ENCODE results near the gene MUC5AC. TPM values are rescaled to one million over a fixed set of nuclear protein-coding genes. Genes with fewer than 3 reads are reported as not detected.

Gene MUC5AC
- total and polyA plus RNA-seq, 2 of the 13 experiments (the other 11 are each of a cell fraction or from before 2014, with no cell fraction given), result under 0.01 TPM; not detected in 1

- Histone ChIP-seq H3K79me2 (ENCODE audit: insufficient read depth, low read length) (no peaks in the 10 kb centered on the region), H3K9ac (ENCODE audit: insufficient read depth, low read depth, low read length) (no peak overlapping the region), H2AFZ (ENCODE audit: low read length) (no peak overlapping the region), H3K27ac (ENCODE audit: extremely low read length, insufficient read depth, low read length) (no peak overlapping the region), H3K27me3 (ENCODE audit: control insufficient read depth in 1 of 2, insufficient read depth in 2 of 2, low read length in 2 of 2) (peaks cover 10 to 52% of the 10 kb centered on the region in 2 experiments; a peak in 4 of 5 replicates), H4K20me1 (ENCODE audit: insufficient read depth, low read length) (no peaks in the 10 kb centered on the region), H3K4me2 (ENCODE audit: low read depth, low read length) (no peak overlapping the region), H3K36me3 (replicated peaks in 1 of 2; ENCODE audit: control insufficient read depth in 1 of 2, insufficient read depth in 2 of 2, low read length in 2 of 2) (no peaks in the 10 kb centered on the region), H3K4me1 (ENCODE audit: insufficient read depth, low read length) (no peaks in the 10 kb centered on the region), H3K9me3 (ENCODE audit: low read length) (no peaks in the 10 kb centered on the region), H3K4me3 (replicated peaks in 1 of 3; ENCODE audit: insufficient read depth in 1 of 3, low read depth in 2 of 3, low read length in 3 of 3) (no peak overlapping the region)
- TF ChIP-seq MATR3 (CRISPR knock-in tag; IDR thresholded peaks at IDR 0.05), result no peak
- TF ChIP-seq WIZ (CRISPR knock-in tag; IDR thresholded peaks at IDR 0.05), result no peak
- no peak for TF ChIP-seq MYC (CRISPR knock-in tag; IDR thresholded peaks at IDR 0.05; ENCODE audit: borderline replicate concordance)
- no peak for TF ChIP-seq ZNF124 (CRISPR knock-in tag; IDR thresholded peaks at IDR 0.05)
- TF ChIP-seq E2F1 (CRISPR knock-in tag; IDR thresholded peaks at IDR 0.05), result no peak
- TF ChIP-seq NCOR1 (IDR thresholded peaks at IDR 0.05; ENCODE audit: borderline replicate concordance, low read length), result no peak
- TF ChIP-seq NFE2 (CRISPR knock-in tag; IDR thresholded peaks at IDR 0.05), result no peak
- no peak for TF ChIP-seq NR3C1 (CRISPR knock-in tag; IDR thresholded peaks at IDR 0.05)
- TF ChIP-seq ZXDC (CRISPR knock-in tag; IDR thresholded peaks at IDR 0.05), result no peak
- TF ChIP-seq THAP11 (CRISPR knock-in tag; IDR thresholded peaks at IDR 0.05), result no peak
- TF ChIP-seq ZNF770 (CRISPR knock-in tag; IDR thresholded peaks at IDR 0.05), result no peak
- no peak for TF ChIP-seq NFKB2 (CRISPR knock-in tag; IDR thresholded peaks at IDR 0.05; ENCODE audit: borderline replicate concordance)
- TF ChIP-seq PHF21A (CRISPR knock-in tag; IDR thresholded peaks at IDR 0.05), result no peak
- TF ChIP-seq SNRNP70 (IDR thresholded peaks at IDR 0.05; ENCODE audit: low read depth, low read length), result no peak
- TF ChIP-seq HNRNPL (IDR thresholded peaks at IDR 0.05; ENCODE audit: low read depth, low read length), result no peak
- no peak for TF ChIP-seq SNAI1 (CRISPR knock-in tag; IDR thresholded peaks at IDR 0.05; ENCODE audit: borderline replicate concordance)
- no peak for TF ChIP-seq ZBTB33 (CRISPR knock-in tag; IDR thresholded peaks at IDR 0.05)
- TF ChIP-seq ZNF576 (CRISPR knock-in tag; IDR thresholded peaks at IDR 0.05), result no peak
- no peak for TF ChIP-seq CEBPG (CRISPR knock-in tag; IDR thresholded peaks at IDR 0.05)
- FAIRE-seq, result no peak
- POLR2A ChIA-PET, result no interaction called here
- intact Hi-C loops (cut with micrococcal nuclease; ENCODE audit: unreplicated experiment) (no loop called here), in situ Hi-C loops (cut with HindIII; ENCODE audit: extremely low pct_ligation_motif_present, low pct_unique_long_range_greater_than_20kb) (no loop called here)
- CTCF ChIA-PET (ENCODE audit: low intra/inter-chr PET ratio, low total read pairs), result no interaction called here
- no peak for ATAC-seq
- BruUV-seq (replicated peaks), result no TSS peak
- no peak for DNase-seq (ENCODE audit: low spot score)
- 0% methylated on average over 4 of the region's 6 CpGs for WGBS (ENCODE audit: low lambda C conversion rate)
These were observed 39.8 kb upstream of the MUC5AC start for GRCh38 chr11:1117992-1118391.

All from HepG2 (cell line).